Middle frontal gyrus (tissue), 1 donor: Measurements from ENCODE around the gene PBRM1.
"Not testable (repeated sequence)": the region's sequence is repeated elsewhere in the genome, so short reads cannot be mapped to it uniquely, and the experiment has no call there.

Experiments used
- DNase-seq: peaks from one replicate; pipeline ENCODE4 v3.0.0-alpha.2; 2015; ENCODE audit warnings: low spot score; ENCODE audit errors: extremely low spot score

The PBRM1 gene

DNA sequence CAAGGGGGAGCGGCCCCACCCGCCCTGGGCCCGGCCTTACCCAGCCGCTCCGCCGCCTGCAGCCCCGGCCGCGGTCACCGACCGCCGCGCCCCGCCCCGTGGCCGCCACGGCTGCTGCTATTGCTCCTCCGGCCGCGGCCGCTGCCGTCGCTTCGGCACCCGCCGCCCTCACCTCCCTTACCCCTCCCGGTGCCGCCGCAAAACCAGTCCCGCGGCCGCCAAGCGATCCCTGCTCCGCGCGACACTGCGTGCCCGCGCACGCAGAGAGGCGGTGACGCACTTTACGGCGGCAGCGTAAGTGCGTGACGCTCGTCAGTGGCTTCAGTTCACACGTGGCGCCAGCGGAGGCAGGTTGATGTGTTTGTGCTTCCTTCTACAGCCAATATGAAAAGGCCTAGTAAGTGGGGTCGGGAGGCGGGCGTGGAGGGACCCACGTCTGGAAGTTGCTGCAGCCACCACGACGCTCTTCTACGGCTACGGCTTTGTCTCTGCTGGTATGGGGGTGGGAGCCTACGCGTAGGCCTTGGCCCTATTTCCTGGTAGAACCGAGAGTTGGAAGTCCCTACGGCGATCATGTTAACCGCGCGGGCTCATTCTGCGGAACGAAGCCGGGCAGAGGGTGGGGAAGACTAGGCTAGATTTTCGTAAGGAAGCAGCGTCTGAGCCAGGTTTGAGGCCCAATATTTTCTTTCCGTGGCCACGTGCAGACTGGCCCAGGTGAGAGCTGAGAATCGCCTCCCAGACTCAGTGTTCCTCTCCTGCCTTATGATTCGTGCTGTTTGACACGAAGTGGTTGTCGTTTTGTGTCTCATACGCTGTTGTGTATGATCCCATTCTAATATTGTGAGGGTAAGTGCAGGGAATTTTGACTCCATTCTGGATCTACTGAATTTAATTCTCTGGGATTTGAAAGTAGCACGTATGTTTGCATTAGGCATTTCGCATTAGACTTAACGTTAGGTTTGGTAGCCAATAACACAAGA is at the start of gene PBRM1, which contains the start of gene GNL3:
PBRM1 (minus strand) TSS at position 205 of the 983 bp plus-strand sequence.
GNL3 (plus strand) TSS at position 324 of the 983 bp plus-strand sequence; CDS start at position 385, 61 bp downstream.
- peak; percentile 96 for DNase-seq

DNA sequence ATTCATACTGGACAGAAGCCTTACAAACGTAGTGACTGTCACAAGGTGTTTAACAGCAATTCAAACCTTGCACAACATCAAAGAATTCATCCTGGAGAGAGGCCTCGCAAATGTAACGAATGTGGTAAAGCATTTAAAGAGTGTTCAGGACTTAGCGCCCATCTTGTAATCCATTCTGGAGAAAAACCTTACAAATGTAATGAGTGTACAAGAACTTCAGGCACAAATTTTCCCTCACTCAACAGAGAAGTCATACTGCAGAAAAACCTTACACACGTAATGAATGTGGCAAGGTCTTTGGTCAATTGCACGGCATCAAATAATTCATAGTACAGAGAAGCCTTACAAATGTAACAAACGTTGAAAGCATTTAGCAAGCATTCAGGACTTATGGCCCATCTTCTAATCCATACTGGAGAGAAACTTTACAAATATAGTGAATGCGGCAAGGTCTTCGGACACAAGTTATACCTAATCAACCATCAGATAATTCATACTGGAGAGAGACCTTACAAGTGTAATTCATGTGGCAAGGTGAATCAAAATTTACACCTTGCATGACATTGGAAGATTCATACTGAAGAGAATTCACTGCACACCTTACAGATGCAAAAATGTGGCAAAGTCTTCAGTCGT is 47.7 kb upstream of the PBRM1 start:
- DNase-seq: no peak

DNA sequence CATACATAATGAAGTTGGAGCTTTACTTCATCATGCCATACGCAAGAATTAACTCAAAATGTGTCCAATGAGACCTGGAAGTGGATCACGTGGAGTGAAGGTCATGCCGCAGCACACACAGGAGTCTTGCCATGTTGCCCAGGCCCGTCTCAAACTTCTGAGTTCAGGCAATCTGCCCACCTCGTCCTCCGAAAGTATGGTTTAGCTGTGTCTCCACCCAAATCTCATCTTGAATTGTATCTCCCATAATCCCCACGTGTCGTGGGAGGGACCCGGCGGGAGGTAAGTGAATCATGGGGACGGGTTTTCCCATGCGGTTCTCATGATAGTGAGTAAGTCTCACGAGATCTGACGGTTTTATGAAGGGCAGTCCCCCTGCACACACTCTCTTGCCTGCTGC is 45.9 kb upstream of the PBRM1 start:
- no peak for DNase-seq

DNA sequence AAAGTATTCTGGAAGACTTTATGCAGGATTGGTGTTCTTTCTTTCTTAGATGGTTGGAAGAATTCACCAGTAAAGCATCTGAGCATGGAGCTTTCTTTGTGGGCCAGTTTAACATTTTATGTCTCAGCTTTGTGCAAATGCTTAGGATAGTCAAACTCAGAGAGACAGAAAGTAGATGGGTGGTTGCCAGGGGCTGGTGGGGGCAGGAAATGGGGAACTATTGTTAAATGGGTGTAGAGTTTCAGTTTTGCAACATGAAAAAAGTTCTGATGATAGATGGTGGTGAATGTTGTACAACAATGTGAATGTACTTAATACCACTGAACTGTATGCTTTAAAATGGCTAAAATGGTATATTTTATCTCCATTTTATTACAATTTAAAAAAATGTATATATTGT is 45.0 kb upstream of the PBRM1 start:
- DNase-seq: no peak

DNA sequence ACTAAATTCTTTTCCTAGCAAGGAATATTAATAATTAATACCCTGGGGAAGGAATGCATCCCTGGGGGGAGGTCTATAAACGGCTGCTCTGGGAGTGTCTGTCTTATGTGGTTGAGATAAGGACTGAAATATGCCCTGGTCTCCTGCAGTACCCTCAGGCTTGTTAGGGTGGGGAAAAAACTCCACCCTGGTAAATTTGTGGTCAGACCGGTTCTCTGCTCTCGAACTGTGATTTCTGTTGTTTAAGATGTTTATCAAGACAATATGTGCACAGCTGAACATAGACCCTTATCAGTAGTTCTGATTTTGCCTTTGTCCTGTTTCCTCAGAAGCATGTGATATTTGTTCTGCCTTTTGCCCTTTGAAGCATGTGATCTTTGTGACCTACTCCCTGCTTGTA is 43.0 kb upstream of the PBRM1 start:
- not testable (repeated sequence) for DNase-seq

GRCh38 chr3:52724511-52724910 is 38.8 kb upstream of the PBRM1 start:
- no peak for DNase-seq

DNA sequence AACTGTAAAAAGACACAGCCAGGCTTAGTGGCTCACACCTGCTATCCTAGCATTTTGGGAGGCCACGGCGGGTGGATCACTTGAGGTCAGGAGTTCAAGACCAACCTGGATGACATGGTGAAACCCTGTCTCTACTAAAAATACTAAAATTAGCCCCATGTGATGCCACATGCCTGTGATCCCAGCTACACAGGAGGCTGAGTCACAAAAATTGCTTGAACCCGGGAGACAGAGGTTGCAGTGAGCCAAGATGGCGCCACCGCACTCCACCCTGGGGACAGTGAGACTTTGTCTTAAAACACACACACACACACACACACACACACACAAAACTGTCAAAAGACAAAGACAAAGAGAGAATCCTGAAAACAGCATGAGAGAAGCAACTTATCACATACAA is 38.2 kb upstream of the PBRM1 start:
- no peak for DNase-seq

GRCh38 chr3:52722491-52722890 is 36.8 kb upstream of the PBRM1 start:
- DNase-seq: no peak

DNA sequence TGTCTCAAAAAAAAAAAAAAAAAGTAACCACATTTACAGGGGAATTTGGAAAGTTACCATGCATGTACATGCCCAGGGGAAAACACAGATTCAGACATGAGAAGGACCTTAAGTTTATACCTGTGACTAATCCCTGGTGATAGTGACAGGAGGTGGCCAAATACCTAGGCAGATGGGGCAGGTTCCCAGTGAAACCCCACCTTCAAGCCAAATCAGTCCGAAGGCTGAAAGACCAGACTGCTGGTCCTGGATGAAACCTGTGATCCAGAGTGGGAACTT is 36.0 kb upstream of the PBRM1 start:
- DNase-seq: no peak

DNA sequence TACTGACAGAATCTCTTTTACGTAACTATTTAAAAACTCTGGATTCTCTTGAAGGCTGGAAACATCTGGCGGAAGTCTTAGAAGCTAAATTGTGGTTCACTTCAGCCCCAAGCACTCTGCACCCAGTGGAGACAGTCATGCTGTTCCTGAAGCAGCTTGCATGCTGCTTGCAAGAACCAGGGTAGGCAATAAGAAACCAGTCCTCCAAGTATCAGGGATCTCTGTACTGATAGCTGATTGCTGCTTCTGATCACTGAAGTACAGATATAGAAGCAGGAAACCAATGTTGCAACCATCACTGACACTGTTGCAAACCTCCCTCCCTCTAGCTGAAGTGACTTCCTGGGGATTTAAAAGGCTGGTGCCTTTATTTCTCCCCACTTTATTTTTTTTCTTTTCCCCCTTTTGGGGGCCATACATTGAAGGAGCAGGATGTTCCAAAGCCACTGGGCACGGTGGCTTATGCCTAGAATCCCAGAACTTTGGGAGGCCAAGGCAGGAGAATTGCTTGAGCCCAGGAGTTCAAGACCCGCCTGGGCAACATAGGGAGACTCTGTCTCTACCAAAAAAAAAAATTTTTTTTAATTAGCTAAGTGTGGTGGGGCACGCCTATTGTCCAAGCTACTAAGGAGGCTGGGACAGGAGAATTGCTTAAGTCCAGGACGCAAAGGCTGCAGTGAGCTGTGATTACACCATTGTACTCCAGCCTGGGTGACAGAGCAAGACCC is 35.5 kb upstream of the PBRM1 start:
- no peak for DNase-seq

- DNase-seq: no peak
These were observed 33.9 kb upstream of the PBRM1 start for GRCh38 chr3:52719618-52720017.

- no peak for DNase-seq
These were observed 30.1 kb upstream of the PBRM1 start for GRCh38 chr3:52715714-52716305.

DNA sequence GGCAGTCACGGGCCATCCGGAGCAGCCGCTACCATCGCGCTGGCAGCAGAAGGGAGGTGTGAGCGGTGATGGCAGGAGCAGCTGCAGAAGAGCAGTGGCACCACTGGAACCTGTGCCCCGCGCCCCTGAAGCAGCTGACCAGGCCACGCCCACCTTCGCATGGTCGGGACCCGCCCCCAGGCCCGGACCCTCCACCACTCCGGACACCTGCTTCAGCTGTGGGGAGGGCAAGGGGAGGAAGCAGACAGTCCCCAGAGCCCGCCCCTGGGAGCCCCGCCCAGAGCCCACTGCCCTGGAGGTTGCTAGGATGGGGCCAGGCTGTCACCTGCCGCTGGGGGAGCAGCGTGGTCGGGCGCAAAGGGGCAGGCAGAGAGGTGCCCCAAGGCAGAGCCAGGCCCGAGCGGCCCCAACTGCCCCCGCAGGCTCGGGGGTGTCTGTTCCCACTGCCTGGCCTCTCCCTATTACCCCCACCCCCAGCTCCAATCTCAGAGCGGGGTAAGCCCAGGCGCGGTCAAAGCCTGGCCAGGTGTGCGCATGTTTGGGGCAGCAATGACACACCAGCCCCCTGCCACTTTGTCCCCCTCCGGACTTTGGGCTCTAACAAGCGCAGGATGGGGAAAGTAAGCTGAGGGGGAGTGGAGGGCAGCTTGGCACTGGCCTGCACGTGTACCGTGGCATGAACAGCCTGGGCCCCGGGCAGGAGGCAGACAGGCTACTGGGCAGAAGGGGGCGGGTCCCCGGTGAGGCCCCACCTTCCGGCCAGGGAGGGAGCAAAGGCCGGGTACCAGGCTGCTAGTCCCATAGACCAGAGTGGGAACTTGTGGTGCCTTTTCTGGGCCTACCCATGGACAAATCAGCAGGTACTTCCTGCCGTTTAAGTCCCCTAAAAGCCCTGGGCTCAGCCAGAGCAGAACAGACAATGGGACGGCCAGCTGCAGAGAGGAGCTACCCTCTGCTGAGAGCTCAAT is 28.9 kb upstream of the PBRM1 start:
- no peak for DNase-seq

GRCh38 chr3:52712291-52713212 is 26.8 kb upstream of the PBRM1 start:
- no peak for DNase-seq

DNA sequence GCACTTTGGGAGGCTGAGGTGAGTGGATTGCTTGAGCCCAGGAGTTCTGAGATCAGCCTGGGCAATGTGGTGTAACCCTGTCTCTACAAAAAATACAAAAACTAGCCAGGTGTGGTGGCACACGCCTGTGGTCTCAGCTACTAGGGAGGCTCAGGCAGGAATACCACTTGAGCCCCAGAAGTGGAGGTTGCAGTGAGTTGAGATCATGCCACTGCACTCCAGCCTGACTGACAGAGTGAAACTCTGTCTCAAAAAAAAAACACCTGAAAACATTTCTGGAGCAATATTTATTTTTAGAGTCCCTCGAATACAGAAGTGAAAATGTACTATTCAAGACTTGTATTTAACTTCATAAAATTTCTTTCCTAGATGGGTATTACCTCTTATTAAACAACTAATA is 24.8 kb upstream of the PBRM1 start:
- no peak for DNase-seq

DNA sequence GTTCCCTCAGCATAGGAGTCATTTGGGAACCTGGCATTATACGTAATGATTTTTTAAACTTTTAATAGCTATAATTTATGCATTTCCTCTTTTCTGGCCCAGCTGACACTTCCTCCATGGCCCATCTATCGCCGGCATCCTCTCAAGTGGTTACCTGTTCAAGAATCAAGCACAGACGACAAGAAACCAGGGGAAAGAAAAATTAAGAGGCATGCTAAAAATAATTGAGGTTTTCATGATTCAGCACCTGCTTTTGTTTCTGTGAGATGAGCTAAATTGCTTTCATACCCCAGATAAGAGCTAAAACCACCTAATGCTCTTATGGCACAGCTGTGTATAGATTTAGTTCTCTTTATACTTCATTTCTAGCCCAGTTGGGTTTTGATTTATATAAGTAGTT is 21.9 kb upstream of the PBRM1 start:
- DNase-seq: no peak

- peak; percentile 73 for DNase-seq
These were observed 20.3 kb upstream of the PBRM1 start, which contains the start of the genes GLT8D1 and SPCS1 for GRCh38 chr3:52705688-52706686. Gene GLT8D1 (minus strand): TSS chr3:52705791. CDS start chr3:52700460, 5,331 bp downstream. Gene SPCS1 (plus strand): TSS chr3:52706106. CDS start chr3:52706247, 141 bp downstream.

GRCh38 chr3:52705438-52705687 is 19.6 kb upstream of the PBRM1 start:
- DNase-seq: no peak
